Testis (tissue), 2 donors: ENCODE results near the gene HMCN1.

Experiments
- CTCF ChIP-seq, 3 experiments: fragments of 450-650 bp in 2 of 3; fragments of 200-600 bp in 1 of 3; sonication (generic) in 1 of 3; IDR thresholded peaks; one replicate each; pipeline ENCODE4 v1.5.1; 2016 to 2019; ENCODE audit warnings: antibody characterized with exemption in 3 of 3, mild to moderate bottlenecking in 2 of 3, moderate library complexity in 1 of 3
- POLR2A ChIP-seq: fragments of 450-650 bp; IDR thresholded peaks from one replicate; pipeline ENCODE4 v1.6.1; 2017; ENCODE audit warnings: antibody characterized with exemption, mild to moderate bottlenecking, moderate library complexity

- no peak for TF ChIP-seq POLR2A
- no peak for TF ChIP-seq CTCF (IDR thresholded peaks at IDR 0.05)
Measured at GRCh38 chr1:185933580-185933979, 199.4 kb downstream of the HMCN1 start.
